ENCODE measurements around the gene COQ5.

DNA sequence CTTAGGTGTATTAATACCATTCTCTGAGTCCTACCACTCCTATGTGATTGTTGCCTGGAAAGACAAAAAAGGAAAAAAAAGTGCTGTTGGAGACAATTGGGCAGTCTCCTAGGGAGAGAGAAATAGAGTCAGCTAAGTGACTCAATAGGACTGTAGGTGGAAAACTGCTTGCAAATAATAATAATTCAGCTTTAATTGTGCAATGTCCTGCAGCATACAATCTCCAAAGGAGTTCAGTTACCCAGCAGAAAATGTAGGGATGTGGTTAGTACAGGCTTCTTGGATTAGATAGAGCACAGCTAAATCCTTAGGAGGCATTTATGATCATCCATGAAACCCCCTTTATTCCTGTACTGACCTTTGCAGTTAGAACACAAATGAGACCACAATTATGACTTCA lies 56.4 kb downstream of the COQ5 start:
- TF ChIP-seq, protein P1, sequence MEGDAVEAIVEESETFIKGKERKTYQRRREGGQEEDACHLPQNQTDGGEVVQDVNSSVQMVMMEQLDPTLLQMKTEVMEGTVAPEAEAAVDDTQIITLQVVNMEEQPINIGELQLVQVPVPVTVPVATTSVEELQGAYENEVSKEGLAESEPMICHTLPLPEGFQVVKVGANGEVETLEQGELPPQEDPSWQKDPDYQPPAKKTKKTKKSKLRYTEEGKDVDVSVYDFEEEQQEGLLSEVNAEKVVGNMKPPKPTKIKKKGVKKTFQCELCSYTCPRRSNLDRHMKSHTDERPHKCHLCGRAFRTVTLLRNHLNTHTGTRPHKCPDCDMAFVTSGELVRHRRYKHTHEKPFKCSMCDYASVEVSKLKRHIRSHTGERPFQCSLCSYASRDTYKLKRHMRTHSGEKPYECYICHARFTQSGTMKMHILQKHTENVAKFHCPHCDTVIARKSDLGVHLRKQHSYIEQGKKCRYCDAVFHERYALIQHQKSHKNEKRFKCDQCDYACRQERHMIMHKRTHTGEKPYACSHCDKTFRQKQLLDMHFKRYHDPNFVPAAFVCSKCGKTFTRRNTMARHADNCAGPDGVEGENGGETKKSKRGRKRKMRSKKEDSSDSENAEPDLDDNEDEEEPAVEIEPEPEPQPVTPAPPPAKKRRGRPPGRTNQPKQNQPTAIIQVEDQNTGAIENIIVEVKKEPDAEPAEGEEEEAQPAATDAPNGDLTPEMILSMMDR (IDR thresholded peaks at IDR 0.05) = no peak
- TF ChIP-seq POLR2A (IDR thresholded peaks at IDR 0.05) = no peak
